ENCODE data around the gene TAF1L.

The TAF1L gene

GRCh38 chr9:32590476-32590875 lies 45.0 kb downstream of the TAF1L start:
- no peak for DNase-seq

GRCh38 chr9:32589083-32589723 lies 46.3 kb downstream of the TAF1L start:
- DNase-seq: peak; percentile 34

- DNase-seq: no peak
Measured at GRCh38 chr9:32587901-32588300, 47.6 kb downstream of the TAF1L start.

GRCh38 chr9:32584784-32585183 lies 50.7 kb downstream of the TAF1L start:
- DNase-seq: peak; percentile 21

- DNase-seq: peak; percentile 43
Measured at GRCh38 chr9:32581512-32582143, 53.8 kb downstream of the TAF1L start.

- DNase-seq: no peak
Measured at GRCh38 chr9:32580631-32581300, 54.7 kb downstream of the TAF1L start.

- DNase-seq: peak; percentile 37
Measured at GRCh38 chr9:32579706-32580331, 55.6 kb downstream of the TAF1L start.

Data from fibroblast of skin of right quadriceps (primary cell).